Stimulated activated CD8-positive, alpha-beta memory T cell treated with anti-CD3 and anti-CD28 coated beads, Interleukin-4, amount 100 ng/mL, for 48 hours (primary cell): ENCODE results near the gene UGCG.
"Not testable (repeated sequence)": the region's sequence is repeated elsewhere in the genome, so short reads cannot be mapped to it uniquely, and the experiment has no call there.

Experiments used
- DNase-seq: peaks from one replicate; pipeline ENCODE4 v3.0.0-alpha.2; 2020

The UGCG gene

DNA sequence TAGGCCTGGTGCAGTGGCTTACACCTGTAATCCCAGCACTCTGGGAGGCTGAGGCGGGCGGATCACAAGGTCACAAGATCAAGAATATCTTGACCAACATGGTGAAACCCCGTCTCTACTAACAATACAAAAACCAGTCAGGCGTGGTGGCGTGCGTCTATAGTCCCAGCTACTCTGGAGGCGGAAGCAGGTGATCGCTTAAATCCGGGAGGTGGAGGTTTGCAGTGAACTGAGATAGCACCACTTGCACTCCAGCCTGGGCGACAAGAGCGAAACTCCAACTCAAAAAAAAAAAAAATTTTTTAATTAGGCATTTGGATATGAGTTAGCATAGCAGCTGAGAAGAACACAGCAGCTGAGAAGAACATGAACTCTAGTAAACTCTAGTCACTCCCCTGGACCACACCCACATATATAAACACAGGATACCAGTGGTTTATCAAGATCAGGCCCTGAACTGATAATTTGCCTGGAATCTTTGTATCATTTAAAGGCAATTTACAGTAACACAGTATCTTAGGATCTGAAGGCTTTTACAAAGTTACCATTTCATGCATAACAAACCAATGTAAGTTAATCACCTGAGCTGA lies 4.6 kb upstream of the UGCG start:
- DNase-seq: no peak

DNA sequence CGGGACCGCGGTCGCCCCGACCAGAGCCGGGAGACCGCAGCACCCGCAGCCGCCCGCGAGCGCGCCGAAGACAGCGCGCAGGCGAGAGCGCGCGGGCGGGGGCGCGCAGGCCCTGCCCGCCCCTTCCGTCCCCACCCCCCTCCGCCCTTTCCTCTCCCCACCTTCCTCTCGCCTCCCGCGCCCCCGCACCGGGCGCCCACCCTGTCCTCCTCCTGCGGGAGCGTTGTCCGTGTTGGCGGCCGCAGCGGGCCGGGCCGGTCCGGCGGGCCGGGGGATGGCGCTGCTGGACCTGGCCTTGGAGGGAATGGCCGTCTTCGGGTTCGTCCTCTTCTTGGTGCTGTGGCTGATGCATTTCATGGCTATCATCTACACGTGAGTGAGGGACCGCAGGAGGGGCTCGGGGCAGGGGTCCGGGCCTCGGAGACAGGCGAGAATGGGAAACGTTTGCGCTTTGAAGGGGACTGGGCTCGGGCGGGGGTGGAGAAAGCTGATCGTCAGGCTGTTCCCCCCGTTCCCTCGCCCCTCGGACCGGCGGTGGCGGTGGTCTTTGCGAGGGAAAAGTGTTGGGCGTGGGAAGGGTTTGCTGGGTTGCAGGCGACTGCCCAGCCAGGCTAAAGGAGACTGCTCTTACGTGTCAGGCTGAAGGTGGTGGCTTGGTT lies 457 bp downstream of the UGCG start:
- DNase-seq: peak; percentile 53

DNA sequence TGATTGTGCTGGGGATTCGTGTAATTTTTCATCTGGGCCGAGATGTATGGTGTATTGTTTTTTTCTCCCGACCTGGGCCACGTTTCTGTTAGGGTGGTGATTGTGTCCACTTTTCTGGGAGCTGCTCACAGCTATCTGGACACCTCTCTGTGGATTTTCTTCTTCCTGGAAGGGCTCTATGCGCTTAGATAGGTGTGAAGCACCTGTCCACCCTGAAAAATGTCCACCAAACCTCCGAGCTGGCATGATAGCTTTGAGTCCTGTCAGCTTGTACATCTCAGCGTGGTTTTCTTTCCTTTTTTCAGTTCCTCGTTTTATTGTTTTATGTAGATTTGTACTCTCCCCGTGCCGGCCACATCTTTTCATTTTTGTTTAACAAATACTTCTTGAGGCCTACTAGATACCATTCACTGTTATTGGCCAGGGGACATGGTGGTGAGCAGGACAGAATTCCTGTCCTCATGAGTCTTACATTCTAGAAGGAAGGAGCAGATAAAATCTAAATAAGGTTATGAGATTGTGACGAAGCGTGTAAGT lies 1.1 kb downstream of the UGCG start:
- no peak for DNase-seq

DNA sequence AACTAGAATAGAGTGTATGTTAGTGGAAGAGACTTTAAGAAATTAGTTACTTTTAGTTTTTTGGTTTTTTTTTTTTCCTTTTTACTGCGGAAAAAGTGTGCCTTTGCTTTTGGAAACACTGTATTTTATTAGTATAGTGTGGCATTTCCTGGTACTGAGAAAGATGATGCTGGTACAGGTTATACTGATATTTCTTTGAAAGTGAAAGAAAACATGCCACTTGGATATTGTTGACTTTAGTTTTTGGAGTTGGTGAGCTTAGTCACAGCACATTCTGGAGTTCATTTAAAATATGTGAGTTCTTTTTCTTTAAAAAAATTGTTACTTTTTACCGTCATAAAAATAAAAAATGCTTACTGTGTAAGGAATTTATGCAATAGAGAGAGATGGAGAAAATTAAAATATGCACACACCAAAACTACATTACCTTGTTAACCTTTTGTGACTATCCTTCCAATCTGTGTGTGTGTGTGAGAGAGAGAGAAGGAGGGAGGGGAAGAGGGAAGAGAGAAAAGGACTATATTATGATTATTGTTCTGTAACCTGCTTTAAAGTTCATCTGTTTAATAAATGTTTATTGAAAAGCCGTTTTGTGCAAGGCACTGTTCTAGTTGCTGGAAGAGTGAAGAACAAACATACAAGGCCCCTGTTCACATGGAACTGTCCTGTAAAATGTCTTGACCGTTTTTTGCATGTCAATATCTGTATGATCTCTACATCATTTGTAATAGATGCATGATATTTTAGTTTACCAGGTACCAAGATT lies 1.9 kb downstream of the UGCG start:
- DNase-seq: no peak

DNA sequence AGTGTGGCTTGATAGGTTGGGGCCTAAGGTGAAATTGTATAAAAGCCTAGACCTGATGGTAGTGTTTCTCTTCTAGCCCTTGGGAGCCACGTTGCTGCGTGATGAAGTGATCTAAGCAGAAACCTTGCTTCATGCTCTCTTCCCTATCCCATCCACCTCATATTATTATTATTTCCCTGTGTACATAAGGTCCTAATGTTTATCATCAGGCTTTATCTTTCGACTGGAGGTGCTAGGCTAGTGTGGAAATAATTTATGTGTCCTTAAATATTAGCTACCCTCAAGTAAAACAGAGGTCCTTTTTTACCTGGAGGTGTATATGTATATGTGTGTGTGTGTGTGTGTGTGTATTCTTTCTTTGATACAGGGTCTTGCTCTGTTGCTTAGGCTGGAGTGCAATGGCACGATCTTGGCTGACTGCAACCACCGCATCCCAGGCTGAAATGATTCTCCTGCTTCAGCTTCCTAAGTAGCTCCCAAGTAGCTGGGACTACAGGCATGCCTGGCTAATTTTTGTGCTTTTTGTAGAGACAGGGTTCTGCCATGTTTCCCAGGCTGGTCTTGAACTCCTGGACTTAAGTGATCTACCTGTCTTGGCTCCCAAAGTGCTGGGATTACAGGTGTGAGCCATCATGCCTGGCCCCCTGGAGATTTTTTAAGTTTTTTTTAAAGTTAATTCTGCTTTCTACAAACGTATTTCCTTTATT lies 3.7 kb downstream of the UGCG start:
- no peak for DNase-seq

DNA sequence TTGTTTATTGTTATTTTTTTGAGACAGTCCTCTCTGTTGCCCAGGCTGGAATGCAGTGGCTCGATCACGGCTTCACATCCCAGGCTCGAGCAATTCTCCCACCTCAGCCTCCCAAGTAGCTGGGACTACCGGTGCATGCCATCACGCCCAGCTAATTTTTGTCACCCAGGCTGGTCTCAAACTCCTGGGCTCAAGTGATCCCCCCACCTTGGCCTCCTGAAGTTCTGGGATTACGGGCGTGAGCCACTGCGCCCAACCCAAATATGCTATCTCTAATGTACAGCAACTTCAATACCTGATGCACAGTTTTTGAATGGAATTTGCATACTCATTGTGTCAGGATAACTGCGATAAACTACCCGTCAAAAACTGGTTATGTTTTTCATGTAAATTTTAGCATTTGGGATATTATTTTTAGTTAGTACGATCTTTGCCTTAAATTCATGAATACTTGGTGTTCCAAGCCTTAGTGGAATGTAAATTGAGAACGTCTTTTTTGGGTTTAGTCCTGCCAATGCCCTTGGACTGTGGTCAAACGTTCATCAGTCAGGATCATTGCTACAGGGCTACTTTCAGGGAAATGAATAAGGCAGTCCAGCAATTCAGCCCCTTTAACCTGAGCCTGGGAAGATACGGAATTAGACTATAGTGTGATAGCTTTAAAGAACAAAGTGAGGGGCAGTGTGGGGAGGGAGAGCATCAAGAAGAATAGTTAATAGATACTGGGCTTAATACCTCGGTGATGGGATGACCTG lies 4.4 kb downstream of the UGCG start:
- no peak for DNase-seq

DNA sequence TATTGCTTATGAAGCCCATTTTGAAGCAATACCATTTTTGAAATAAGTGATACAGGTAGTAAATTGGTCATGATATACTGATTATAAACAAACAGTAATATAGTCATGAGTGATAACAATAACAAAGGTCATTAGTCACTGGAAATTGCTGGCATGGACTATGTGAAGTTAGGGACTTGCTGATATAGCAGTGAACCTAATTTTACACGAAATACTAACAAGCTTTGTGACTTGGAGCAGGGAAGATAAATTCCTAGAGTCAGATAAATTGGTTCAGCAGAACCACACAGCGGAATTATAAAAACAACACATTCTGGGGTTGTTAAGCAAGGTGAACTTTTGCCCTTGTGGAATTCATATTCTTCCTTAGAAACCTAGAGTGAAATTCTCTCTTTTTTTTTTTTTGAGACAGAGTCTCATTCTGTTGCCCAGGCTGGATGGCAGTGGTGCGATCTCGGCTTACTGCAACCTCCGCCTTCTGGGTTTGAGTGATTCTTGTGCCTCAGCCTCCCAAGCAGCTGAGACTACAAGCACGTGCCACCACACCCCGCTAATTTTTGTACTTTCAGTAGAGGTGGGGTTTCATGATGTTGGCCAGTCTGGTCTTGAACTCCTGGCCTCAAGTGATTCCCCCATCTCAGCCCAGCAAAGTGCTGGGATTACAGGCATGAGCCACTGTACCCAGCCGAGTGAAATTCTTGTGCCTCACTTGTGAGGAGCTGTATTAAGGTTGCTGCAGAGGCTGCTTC lies 6.0 kb downstream of the UGCG start:
- no peak for DNase-seq

DNA sequence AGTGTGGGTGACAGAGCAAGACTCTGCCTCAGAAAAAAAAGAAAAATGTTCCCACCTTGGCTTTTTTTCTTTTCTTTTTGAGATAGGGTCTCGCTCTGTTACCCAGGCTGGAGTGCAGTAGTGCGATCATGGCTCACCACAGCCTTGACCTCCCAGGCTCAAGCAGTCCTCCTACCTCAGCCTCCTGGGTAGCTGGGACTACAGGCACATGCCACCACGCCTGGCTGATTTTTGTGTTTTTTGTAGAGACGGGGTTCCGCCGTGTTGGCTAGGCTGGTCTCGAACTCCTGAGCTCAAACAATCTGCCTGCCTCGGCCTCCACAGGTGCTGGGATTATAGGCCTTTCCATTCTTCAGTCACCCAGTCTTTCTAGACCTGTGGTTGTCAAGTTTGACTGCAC lies 6.9 kb downstream of the UGCG start:
- DNase-seq: not testable (repeated sequence)

DNA sequence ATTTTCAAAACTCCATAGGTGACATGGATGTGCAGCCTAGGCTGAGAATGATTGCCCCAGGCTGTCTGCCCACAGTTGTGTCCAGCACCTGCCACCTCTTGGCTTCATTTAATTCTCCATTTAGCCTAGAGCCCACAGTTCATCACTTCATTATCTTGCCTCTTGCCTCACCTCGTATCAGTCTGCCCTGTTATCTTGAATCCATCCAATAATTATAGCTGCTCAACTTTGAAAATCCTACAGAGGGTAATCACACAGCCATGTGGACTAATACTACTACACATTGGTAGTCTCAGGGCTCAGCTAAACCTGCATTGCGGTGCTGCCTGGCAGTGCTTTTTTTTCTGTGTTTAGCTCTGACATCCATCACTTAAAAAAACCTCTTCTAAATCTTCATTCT lies 7.4 kb downstream of the UGCG start:
- DNase-seq: no peak

DNA sequence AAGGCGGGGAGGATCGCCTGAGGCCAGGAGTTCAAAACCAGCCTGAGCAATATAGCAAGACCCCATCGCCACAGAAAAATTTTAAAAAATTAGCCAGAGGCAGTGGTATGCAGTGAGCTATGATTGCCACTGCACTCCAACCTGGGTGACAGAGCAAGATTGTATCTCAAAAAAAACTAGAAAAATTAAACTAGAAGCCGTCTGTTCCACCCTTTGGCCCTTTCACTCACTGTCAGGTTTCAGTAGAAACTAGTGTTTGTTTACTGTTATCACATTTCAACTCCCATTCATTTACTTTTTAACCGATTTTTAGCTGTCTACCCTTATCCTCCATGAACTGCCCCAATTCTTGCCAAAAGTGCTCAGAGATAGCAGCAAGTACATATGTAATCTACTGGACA lies 8.3 kb downstream of the UGCG start:
- DNase-seq: no peak

DNA sequence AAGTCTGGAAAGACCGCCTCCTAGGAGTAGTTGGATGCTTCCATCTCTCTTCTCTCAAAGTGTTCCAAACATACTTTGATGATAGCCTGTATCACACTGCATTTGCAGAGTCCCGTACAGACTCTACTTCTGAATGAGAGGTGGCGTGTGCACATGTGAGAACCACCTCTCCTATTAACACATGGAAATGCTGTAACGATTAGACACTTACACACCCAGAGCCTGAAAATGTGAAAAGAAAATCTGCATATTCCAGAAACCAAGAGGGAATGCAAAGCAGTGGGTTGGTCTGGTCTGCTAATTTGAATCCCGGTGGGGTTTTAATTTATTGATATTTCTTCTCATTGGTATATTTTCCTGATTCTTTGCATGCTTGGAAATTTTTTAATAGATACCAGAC lies 10.5 kb downstream of the UGCG start:
- DNase-seq: no peak

DNA sequence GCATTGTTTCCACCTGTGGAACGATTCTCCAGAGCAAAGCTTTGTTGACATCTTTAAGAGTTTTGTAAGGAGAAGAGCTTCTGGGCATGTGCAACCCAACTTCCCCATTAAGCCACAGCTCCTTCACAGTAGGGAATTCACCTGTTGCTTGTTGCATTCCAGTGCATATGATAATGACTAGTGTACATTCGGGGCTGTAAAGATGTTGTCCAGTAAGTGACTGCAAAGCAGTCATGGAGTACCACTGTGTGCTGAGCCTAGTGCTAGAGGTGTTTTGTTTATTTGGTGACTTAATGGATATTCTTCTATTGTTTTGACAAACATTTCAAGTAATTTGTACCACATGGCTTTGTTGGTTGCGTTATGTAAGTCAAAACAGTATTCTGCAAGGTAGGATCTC lies 12.8 kb downstream of the UGCG start:
- DNase-seq: no peak

DNA sequence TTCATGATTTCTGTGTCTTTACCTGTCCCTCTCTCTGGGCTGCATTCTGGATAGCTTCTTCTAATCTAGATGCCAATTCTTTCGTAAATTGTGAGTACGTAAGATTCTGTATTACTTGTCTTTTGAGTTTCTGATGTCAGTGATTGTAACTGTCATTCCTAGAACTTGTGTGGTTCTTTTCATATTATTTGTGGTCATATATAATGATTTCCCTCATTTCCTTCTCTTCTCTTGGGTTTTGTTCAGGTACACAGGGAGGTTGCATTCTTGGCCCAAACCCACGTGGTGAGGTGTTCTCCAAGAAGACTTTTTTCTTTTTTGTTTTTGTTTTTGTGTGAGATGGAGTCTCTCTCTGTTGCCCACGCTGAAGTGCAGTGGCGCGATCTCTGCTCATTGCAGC lies 13.8 kb downstream of the UGCG start:
- peak; percentile 31 for DNase-seq

DNA sequence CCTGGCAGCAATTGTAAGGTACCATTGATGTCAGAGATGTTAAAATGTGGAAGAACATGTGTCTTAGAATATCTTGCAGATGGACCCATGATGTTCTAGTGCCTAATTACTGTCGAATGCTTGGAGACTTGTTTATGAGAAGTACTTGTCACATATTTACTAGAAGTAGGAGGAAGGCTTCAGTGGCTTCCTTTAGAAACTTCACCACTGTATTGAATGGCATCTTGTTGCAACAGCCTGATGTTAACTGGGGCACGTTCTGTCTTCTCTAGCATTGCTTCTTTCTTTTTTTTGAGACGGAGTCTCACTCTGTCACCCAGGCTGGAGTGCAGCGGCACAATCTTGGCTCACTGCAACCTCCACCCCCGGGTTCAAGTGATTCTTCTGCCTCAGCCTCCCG lies 16.5 kb downstream of the UGCG start:
- DNase-seq: no peak

DNA sequence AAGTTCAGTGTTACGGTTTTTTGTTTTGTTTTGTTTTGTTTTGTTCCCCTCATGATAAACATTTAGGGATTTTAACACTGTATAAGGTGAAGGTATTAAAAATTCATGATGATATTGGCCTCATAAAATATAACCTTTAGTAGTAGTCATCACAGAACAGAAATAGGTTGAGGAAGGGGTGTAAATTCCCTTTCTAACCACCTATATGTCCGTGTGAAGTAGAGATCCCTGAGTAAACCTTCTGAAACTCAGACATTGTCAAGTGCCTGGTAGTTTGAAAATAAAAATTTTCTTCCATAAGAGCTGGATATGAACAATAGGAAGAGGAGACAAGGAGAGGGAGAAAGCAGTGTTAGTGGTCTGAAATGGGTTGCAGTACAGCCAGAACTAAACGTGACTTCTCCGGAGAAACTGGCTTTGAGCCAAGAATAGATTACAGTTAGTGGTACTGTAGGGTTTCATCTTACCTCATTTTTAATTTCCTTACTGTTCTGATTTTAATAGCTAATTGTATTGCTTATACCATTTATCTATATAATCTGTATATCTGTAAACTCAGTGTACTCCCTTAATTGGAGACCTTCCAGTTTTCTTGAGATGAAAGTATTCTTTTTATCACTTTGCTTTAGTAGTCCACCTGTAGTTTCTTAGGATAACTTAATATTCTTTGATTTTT lies 18.3 kb downstream of the UGCG start:
- no peak for DNase-seq

DNA sequence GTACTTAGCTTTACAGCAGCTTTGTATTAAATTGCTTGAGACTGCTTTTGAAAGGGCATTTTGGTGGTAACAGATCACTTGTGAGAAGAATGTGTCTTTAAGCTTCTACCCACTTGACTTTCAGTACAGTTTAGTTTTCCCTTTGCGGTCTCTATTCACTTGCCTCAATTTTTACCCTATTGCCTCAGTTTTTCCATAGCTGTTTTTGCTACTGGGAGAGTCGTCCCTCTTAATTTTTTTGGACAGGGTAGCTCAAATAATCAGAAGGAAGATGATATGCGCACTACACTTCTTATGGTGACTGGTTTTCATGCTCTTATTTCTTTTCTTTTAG lies 18.8 kb downstream of the UGCG start:
- DNase-seq: no peak

DNA sequence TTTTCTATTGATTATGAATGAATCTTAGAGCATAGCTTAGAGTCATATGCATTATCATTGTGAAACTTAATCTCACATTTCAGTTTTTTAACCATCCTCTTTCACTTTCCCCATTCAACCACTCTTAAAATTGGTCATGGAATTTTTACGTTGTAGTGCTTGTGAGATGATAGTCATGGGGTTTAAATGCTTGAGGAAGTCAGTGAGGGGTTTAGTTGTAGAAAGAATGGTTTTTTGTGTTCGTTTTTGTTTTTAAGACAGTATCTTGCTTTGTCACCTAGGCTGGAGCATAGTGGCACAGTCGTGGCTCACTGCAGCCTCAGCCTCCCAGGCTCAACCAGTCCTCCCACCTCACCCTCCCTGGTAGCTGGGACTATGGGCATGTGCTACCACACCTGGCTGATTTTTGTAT lies 19.6 kb downstream of the UGCG start:
- peak; percentile 43 for DNase-seq

DNA sequence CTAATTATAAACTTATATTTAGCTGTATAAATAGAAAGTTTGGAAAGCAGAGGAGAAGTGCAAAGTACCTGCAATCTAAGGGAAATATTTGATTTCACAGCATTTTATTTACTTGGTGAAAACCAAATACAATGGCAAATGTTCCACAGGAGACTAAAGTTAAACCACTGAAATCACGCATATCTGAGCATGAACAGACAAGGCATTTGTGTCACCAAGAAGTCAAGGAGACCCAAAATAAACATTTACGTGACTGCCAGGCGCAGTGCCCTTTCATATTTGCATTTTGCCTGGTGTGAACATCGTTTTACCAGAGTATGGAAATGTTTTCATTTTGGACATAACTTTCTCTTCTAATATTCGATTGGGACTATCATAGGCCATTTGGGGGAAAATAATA lies 20.6 kb downstream of the UGCG start:
- DNase-seq: no peak

DNA sequence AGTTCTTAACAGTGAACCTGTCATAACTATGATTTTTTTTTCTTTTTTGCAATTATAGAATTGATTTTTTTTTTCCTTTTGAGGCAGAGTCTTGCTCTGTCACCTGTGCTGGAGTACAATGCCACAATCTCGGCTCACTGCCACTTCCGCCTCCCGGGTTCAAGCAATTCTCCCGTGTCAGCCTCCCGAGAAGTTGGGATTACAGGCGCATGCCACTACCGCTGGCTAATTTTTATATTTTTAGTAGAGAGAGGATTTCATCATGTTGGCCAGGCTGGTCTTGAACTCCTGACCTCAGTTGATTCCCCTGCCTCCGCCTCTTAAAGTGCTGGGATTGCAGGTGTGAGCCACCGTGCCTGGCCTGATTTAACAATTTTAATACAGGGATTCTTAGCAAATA lies 21.4 kb downstream of the UGCG start:
- no peak for DNase-seq

DNA sequence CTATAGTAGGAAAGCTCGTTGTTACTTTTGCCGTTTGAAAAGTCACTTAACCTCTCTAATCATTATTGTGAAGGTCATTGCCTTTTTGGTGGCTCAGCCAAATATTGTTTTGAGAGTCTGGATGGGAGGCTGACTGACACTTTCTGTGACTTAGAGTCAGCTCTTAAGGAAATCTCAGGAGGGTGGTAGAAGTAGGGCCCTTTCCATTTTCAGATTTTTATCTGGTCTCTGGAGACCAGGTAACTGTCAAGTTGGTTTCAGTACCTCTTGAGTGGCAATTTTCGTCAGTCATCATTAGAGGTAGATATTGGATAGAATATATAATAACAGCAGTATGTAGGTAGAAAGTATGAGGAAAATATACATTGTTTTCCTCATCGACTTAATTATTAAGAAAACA lies 23.3 kb downstream of the UGCG start:
- no peak for DNase-seq

DNA sequence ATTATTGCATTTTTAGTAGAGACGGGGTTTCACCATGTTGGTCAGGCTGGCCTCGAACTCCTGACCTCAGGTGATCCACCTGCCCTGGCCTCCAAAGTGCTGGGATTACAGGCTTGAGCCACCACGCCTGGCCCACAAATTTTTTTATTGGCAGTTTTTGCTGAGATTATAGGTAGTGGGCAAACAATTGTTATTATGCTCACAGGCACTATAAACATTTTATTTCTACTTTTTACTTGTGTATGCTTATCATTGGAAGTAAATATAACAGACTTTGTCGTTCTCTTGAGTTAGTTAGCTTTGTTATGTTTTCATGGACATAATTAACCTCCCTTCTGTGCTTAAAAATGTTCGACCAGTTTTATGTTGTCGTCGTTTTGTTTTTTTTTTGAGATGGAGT lies 23.9 kb downstream of the UGCG start:
- no peak for DNase-seq
